Spleen (tissue), 7 donors: Measurements from ENCODE around the gene KCNK4.

Experiments
- POLR2A ChIP-seq, 3 donors: fragments of 450-650 bp; IDR thresholded peaks; one replicate each; pipeline ENCODE4 v1.5.1; 2017; ENCODE audit warnings: antibody characterized with exemption in 3 of 3, mild to moderate bottlenecking in 1 of 3
- TF ChIP-seq, protein P1 (sequence below), 11 experiments: fragments of 200-600 bp in 7 of 11; fragments of 450-650 bp in 4 of 11; sonication (generic) in 4 of 11; IDR thresholded peaks in 8 of 11; conservative IDR thresholded peaks in 3 of 11; 1 replicate in 7 of 11; 2 replicates in 4 of 11; pipeline versions ENCODE4 v1.4.0 to v1.8.0; 2016 to 2021; ENCODE audit warnings: antibody characterized with exemption in 11 of 11, inconsistent platforms in 4 of 11, mild to moderate bottlenecking in 1 of 11
- donor health status: DM: no; HTN: no; CAD: no; lungs with moderate emphysema.
- donor health status: DM: no; HTN: no; CAD: no.
- donor health status: DM: no; HTN: no; CAD: no.

DNA sequence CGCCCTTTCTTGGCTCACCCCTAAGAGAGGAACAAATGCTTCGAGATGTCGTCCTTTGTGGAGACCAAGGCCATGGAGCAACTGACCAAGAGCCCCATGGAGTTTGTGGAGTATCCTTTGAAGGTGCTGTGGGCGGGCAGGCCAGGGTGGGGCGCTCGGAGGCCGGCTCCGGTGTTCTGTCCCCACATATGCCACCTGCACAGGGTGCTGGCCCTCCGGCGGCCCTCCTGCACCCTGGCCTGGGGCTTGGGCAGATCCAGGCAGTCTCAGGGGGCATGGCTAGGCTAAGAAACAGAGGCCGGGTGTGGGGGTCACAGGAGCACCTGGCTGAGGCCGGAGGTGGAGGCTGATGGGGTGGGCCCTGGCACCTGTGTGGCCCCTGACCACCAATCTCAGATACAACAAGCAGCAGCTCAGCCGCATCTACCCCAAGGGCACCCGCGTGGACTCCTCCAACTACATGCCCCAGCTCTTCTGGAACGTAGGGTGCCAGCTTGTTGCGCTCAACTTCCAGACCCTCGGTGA is 29.5 kb upstream of the KCNK4 start:
- TF ChIP-seq, protein P1, sequence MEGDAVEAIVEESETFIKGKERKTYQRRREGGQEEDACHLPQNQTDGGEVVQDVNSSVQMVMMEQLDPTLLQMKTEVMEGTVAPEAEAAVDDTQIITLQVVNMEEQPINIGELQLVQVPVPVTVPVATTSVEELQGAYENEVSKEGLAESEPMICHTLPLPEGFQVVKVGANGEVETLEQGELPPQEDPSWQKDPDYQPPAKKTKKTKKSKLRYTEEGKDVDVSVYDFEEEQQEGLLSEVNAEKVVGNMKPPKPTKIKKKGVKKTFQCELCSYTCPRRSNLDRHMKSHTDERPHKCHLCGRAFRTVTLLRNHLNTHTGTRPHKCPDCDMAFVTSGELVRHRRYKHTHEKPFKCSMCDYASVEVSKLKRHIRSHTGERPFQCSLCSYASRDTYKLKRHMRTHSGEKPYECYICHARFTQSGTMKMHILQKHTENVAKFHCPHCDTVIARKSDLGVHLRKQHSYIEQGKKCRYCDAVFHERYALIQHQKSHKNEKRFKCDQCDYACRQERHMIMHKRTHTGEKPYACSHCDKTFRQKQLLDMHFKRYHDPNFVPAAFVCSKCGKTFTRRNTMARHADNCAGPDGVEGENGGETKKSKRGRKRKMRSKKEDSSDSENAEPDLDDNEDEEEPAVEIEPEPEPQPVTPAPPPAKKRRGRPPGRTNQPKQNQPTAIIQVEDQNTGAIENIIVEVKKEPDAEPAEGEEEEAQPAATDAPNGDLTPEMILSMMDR (IDR thresholded peaks at IDR 0.05 in 8 of 11, conservative IDR thresholded peaks at IDR 0.05 in 3 of 11): no peak
- TF ChIP-seq POLR2A (IDR thresholded peaks at IDR 0.05): no peak
